Suprapubic skin (tissue), 4 donors: ENCODE data around the gene IFNAR1. TPM values are rescaled to one million over a fixed set of nuclear protein-coding genes. Genes with fewer than 3 reads are reported as not detected.

ENCODE experiments used
- DNase-seq, 2 donors: peaks; one replicate each; pipeline ENCODE4 v3.0.0-alpha.2; 2019; ENCODE audit warnings: low spot score in 2 of 2
- H3K27ac ChIP-seq: fragments of 200-600 bp; sonication (generic); one replicate; pipeline ENCODE4 v1.5.1; 2019
- H3K27me3 ChIP-seq: fragments of 200-600 bp; sonication (generic); one replicate; pipeline ENCODE4 v1.5.1; 2019
- H3K36me3 ChIP-seq: fragments of 200-600 bp; sonication (generic); one replicate; pipeline ENCODE4 v1.5.1; 2019
- H3K4me1 ChIP-seq: fragments of 200-600 bp; sonication (generic); one replicate; pipeline ENCODE4 v1.5.1; 2019
- H3K4me3 ChIP-seq: fragments of 200-600 bp; sonication (generic); one replicate; pipeline ENCODE4 v1.5.1; 2019; ENCODE audit warnings: mild to moderate bottlenecking
- H3K9me3 ChIP-seq: fragments of 200-600 bp; sonication (generic); one replicate; pipeline ENCODE4 v1.5.1; 2019
- EP300 ChIP-seq: sonication (generic); formaldehyde crosslinking; IDR thresholded peaks from one replicate; pipeline ENCODE4 v1.6.1; 2017; ENCODE audit warnings: antibody characterized with exemption
- POLR2A ChIP-seq, 2 donors: fragments of 450-650 bp; IDR thresholded peaks; one replicate each; pipeline ENCODE4 v1.6.1; 2017; ENCODE audit warnings: antibody characterized with exemption in 2 of 2, mild to moderate bottlenecking in 2 of 2, moderate library complexity in 2 of 2
- POLR2AphosphoS5 ChIP-seq, 3 donors: sonication (generic); formaldehyde crosslinking; IDR thresholded peaks; one replicate each; pipeline ENCODE4 v1.6.1; 2017; ENCODE audit warnings: antibody characterized with exemption in 3 of 3
- WGBS: methylation state at CpG from one replicate; pipeline ENCODE4 v1.1.5; 2018; 5-methylcytosine and 5-hydroxymethylcytosine counted together
- total RNA-seq, 4 donors: library from RNA; depleted of rRNA; stranded (reverse); fragments of >200 nt; gene quantifications; one replicate each; pipeline ENCODE4 v1.1.0, GENCODE V29; 2016
- TF ChIP-seq, protein P1 (sequence below), 2 donors: fragments of 200-600 bp in 1 of 2; fragments of 450-650 bp in 1 of 2; sonication (generic) in 1 of 2; IDR thresholded peaks; one replicate each; pipeline ENCODE4 v1.5.1; 2016 to 2019; ENCODE audit warnings: antibody characterized with exemption in 2 of 2, mild to moderate bottlenecking in 1 of 2, moderate library complexity in 1 of 2

Gene IFNAR1
- total RNA-seq, 4 donors from 2014 or later, result 15.9 to 37.3 (median 22.6) TPM

DNA sequence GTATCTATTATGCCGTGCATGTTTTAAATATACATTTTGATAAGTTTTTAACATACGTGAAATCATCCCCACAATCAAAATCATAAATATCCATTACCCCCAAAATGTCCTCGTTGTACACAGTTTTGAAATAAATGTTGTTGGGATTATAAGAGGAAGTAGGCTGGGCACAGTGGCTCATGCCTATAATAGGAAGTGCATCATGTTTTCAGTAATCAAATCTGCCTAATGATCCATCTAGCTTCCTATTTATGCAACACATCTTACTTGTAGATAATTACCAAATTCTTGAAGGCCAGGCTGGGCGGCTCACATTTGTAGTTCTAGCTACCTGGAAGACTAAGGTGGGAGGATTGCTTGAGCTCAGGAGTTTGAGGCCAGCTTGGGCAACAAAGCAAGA, 63.4 kb downstream of the IFNAR1 start:
- TF ChIP-seq POLR2AphosphoS5 (IDR thresholded peaks at IDR 0.05) (no peak), POLR2A (IDR thresholded peaks at IDR 0.05) (no peak), EP300 (no peak)
- no peaks in the 10 kb centered on the region for H3K36me3 ChIP-seq
- no peaks in the 10 kb centered on the region for H3K27me3 ChIP-seq
- no peak for DNase-seq
- H3K4me3 ChIP-seq, result no peak overlapping the region
- H3K4me1 ChIP-seq, result peaks cover 9% of the 10 kb centered on the region
- no peaks in the 10 kb centered on the region for H3K9me3 ChIP-seq
- 82% methylated on average over 4 of the region's 4 CpGs for WGBS
- no peak overlapping the region for H3K27ac ChIP-seq

DNA sequence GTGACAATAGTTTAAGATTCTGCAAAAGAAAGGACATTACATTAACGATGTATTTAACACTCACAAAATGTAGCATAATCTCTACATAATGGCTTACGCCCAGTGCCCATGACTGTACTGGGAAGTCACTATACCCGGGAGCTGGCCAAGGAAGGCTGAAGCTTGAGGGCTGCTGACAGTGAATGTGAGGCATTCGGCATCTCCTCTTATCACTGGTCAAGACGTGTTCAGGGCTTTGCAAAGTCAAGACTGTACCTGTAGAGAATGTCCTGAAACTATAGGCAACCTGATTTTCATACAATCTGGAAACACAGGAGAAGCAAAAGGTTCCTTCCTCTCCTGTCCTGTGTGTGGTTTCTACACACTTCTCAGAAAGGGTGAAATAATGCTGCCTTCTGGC, 65.7 kb downstream of the IFNAR1 start:
- Histone ChIP-seq H3K4me3 (no peak overlapping the region), H3K27ac (no peak overlapping the region), H3K4me1 (peaks cover 6% of the 10 kb centered on the region), H3K36me3 (no peaks in the 10 kb centered on the region), H3K27me3 (no peaks in the 10 kb centered on the region), H3K9me3 (no peaks in the 10 kb centered on the region)
- WGBS, result 56% methylated on average over 5 of the region's 5 CpGs
- TF ChIP-seq POLR2A (IDR thresholded peaks at IDR 0.05) (no peak), POLR2AphosphoS5 (IDR thresholded peaks at IDR 0.05) (no peak), EP300 (no peak)
- TF ChIP-seq, protein P1, sequence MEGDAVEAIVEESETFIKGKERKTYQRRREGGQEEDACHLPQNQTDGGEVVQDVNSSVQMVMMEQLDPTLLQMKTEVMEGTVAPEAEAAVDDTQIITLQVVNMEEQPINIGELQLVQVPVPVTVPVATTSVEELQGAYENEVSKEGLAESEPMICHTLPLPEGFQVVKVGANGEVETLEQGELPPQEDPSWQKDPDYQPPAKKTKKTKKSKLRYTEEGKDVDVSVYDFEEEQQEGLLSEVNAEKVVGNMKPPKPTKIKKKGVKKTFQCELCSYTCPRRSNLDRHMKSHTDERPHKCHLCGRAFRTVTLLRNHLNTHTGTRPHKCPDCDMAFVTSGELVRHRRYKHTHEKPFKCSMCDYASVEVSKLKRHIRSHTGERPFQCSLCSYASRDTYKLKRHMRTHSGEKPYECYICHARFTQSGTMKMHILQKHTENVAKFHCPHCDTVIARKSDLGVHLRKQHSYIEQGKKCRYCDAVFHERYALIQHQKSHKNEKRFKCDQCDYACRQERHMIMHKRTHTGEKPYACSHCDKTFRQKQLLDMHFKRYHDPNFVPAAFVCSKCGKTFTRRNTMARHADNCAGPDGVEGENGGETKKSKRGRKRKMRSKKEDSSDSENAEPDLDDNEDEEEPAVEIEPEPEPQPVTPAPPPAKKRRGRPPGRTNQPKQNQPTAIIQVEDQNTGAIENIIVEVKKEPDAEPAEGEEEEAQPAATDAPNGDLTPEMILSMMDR (IDR thresholded peaks at IDR 0.05), result no peak
- DNase-seq, result no peak

DNA sequence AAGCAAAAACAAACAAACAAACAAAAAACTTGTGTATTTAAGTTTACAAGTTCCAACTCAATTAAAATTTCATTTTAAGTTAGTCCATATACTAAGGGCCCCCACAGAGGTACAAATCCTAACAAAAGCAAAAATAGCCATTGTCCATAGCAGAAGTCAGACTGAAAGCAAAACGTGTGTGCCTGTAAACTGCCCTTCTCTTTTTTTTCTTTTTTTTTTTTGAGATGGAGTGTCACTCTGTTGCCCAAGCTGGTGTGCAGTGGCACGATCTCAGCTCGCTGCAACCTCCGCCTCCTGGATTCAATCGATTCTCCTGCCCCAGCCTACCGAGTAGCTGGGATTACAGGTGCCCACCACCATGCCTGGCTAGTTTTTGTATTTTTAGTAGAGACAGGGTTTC, 66.9 kb downstream of the IFNAR1 start:
- Histone ChIP-seq H3K4me3 (no peak overlapping the region), H3K27ac (no peak overlapping the region), H3K9me3 (no peaks in the 10 kb centered on the region), H3K36me3 (no peaks in the 10 kb centered on the region), H3K27me3 (no peaks in the 10 kb centered on the region), H3K4me1 (peaks cover 18% of the 10 kb centered on the region)
- WGBS, result 85% methylated on average over 6 of the region's 6 CpGs
- DNase-seq, result no peak
- TF ChIP-seq EP300 (no peak), POLR2AphosphoS5 (IDR thresholded peaks at IDR 0.05) (no peak), POLR2A (IDR thresholded peaks at IDR 0.05) (no peak)
- TF ChIP-seq, protein P1 (IDR thresholded peaks at IDR 0.05), result no peak

DNA sequence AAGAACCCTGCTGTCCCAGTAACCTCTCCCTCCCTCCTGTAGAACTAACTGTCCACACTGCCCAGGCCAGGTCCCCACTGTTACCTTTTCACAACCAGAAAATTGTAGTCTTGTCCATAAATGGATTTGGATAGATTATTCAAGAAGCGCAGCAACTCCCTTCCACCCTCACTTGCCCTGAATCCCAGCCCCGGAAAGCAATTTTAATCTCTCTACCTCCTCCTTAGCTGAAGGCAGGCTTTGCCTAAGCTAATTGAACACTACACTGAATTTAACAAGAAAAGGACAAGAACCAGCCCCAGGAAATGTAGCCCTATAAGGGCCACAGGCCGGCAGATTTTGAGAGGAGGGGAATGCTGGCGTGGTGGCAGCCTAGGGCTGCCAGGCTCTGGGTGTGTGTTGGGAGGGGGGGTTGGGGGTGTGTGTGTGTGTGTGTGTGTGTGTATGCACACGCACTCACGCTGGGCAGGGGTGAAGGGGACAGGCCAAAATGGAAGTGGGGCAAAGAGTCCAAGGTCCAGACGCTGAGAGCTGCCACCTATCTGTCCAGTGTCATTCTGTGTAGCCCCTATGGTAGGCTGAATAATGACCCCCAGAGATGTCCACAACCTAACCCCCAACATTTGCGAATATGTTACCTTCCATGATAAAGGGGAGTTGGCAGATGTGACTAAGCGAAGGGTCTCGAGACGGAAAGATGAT, 67.7 kb downstream of the IFNAR1 start:
- TF ChIP-seq POLR2AphosphoS5 (IDR thresholded peaks at IDR 0.05) (no peak), EP300 (no peak), POLR2A (IDR thresholded peaks at IDR 0.05) (no peak)
- TF ChIP-seq, protein P1 (IDR thresholded peaks at IDR 0.05), result no peak
- Histone ChIP-seq H3K27ac (no peak overlapping the region), H3K9me3 (no peaks in the 10 kb centered on the region), H3K4me3 (no peak overlapping the region), H3K4me1 (peaks cover 21% of the 10 kb centered on the region), H3K36me3 (no peaks in the 10 kb centered on the region), H3K27me3 (no peaks in the 10 kb centered on the region)
- WGBS, result 82% methylated on average over 11 of the region's 11 CpGs
- no peak for DNase-seq

DNA sequence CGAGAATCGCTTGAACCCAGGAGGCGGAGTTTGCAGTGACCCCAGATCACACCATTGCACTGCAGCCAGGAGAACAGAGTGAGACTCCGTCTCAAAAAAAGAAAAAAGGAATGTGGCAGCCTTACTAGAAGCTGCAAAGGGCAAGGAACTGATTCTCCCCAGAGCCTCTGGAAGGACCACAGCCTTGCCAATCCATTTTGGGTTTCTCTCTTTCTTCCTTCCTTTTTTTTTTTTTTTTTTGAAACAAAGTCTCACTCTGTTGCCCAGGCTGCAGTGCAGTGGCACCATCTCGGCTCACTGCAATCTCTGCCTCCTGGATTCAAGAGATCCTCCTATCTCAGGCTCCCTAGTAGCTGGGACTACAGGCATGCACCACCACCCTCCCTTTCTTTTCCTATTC, 68.6 kb downstream of the IFNAR1 start:
- Histone ChIP-seq H3K4me1 (peaks cover 21% of the 10 kb centered on the region), H3K27ac (no peak overlapping the region), H3K27me3 (no peaks in the 10 kb centered on the region), H3K4me3 (no peak overlapping the region), H3K9me3 (no peaks in the 10 kb centered on the region), H3K36me3 (no peaks in the 10 kb centered on the region)
- no peak for DNase-seq
- 72% methylated on average over 5 of the region's 5 CpGs for WGBS
- TF ChIP-seq POLR2AphosphoS5 (IDR thresholded peaks at IDR 0.05) (no peak), EP300 (no peak), POLR2A (IDR thresholded peaks at IDR 0.05) (no peak)
- TF ChIP-seq, protein P1 (IDR thresholded peaks at IDR 0.05), result no peak
